GM12801 (cell line): Measurements from ENCODE around the gene NAXD.

Experiments
- CTCF ChIP-seq: IDR thresholded peaks from one replicate; pipeline ENCODE4 v1.5.1; 2011; ENCODE audit warnings: control low read depth; ENCODE audit not compliant: insufficient read length; ENCODE audit errors: extremely low read depth

NAXD gene

GRCh38 chr13:110635405-110636002, 20.2 kb downstream of the NAXD start:
- no peak for TF ChIP-seq CTCF

- TF ChIP-seq CTCF: no peak
These were observed 20.7 kb downstream of the NAXD start for GRCh38 chr13:110636053-110636475.

- TF ChIP-seq CTCF: no peak
These were observed 21.4 kb downstream of the NAXD start for GRCh38 chr13:110636701-110637201.

- no peak for TF ChIP-seq CTCF
These were observed 21.9 kb downstream of the NAXD start for GRCh38 chr13:110637275-110637674.

GRCh38 chr13:110637747-110638146, 22.4 kb downstream of the NAXD start:
- TF ChIP-seq CTCF: no peak

- TF ChIP-seq CTCF: no peak
These were observed 22.9 kb downstream of the NAXD start for GRCh38 chr13:110638257-110638656.

- TF ChIP-seq CTCF: no peak
These were observed 23.8 kb downstream of the NAXD start for GRCh38 chr13:110638814-110639806.
